Measurements from ENCODE around the gene MSL3. TPM values are rescaled to one million over a fixed set of nuclear protein-coding genes. Genes with fewer than 3 reads are reported as not detected.

Gene MSL3
- polyA plus RNA-seq, 3 donors: 65.5 to 105 (median 86.0) TPM

GRCh38 chrX:11791090-11791489, 33.1 kb downstream of the MSL3 start:
- Histone ChIP-seq H3K9ac (ENCODE audit: insufficient read depth, low read length, poor library complexity, severe bottlenecking) (no peak overlapping the region), H3K4me2 (replicated peaks; ENCODE audit: extremely low read depth, low read length, poor library complexity, severe bottlenecking) (no peak overlapping the region), H3K4me3 (replicated peaks in 1 of 3; ENCODE audit: low read depth in 2 of 3, low read length in 3 of 3) (no peak overlapping the region), H4K20me1 (ENCODE audit: insufficient read depth, low read length) (no peaks in the 10 kb centered on the region), H3K36me3 (replicated peaks in 1 of 2; ENCODE audit: control insufficient read depth in 1 of 2, insufficient read depth in 2 of 2, low read length in 2 of 2) (no peaks in the 10 kb centered on the region), H3K4me1 (ENCODE audit: control insufficient read depth in 1 of 2, insufficient read depth in 2 of 2, low read length in 2 of 2) (no peaks in the 10 kb centered on the region), H3K79me2 (ENCODE audit: insufficient read depth, low read length) (no peaks in the 10 kb centered on the region), H3K9me3 (replicated peaks in 1 of 2; ENCODE audit: control insufficient read depth in 1 of 2, insufficient read depth in 1 of 2, low read length in 2 of 2) (no peaks in the 10 kb centered on the region), H3K27ac (ENCODE audit: low read depth in 1 of 2, low read length in 2 of 2) (no peak overlapping the region), H3K27me3 (ENCODE audit: control insufficient read depth in 2 of 2, insufficient read depth in 2 of 2, low read length in 2 of 2) (no peaks in the 10 kb centered on the region), H2AFZ (ENCODE audit: insufficient read depth, low read depth, low read length, poor library complexity, severe bottlenecking) (no peak overlapping the region)
- TF ChIP-seq CTCF (IDR thresholded peaks at IDR 0.05): no peak
- Mint-ChIP-seq H3K36me3 (no peaks in the 10 kb centered on the region), H3K4me3 (no peak overlapping the region), H3K27ac (no peak overlapping the region), H3K27me3 (ENCODE audit: low read depth in 3 of 3) (peaks cover 3 to 13% (median 9%) of the 10 kb centered on the region in 3 donors), H3K9me3 (peaks cover 0 to 1% (median 0%) of the 10 kb centered on the region in 7 donors), H3K4me1 (peaks cover 9% of the 10 kb centered on the region)
- intact Hi-C loops (cut with micrococcal nuclease): no loop called here
- no peak for DNase-seq

GRCh38 chrX:11791537-11791936, 33.5 kb downstream of the MSL3 start:
- no peak overlapping the region for H3K27ac Mint-ChIP-seq

More at GRCh38 chrX:11791537-11791936, 33.5 kb downstream of the MSL3 start:
- no peaks in the 10 kb centered on the region for H3K79me2 ChIP-seq (ENCODE audit: insufficient read depth, low read length)
- no peaks in the 10 kb centered on the region for H3K36me3 ChIP-seq (replicated peaks in 1 of 2; ENCODE audit: control insufficient read depth in 1 of 2, insufficient read depth in 2 of 2, low read length in 2 of 2)
- no peak overlapping the region for H3K4me2 ChIP-seq (replicated peaks; ENCODE audit: extremely low read depth, low read length, poor library complexity, severe bottlenecking)
- H3K4me1 ChIP-seq (ENCODE audit: control insufficient read depth in 1 of 2, insufficient read depth in 2 of 2, low read length in 2 of 2): no peaks in the 10 kb centered on the region
- H3K27me3 Mint-ChIP-seq (ENCODE audit: low read depth in 3 of 3): peaks cover 3 to 13% (median 9%) of the 10 kb centered on the region in 3 donors
- no peaks in the 10 kb centered on the region for H3K36me3 Mint-ChIP-seq
- peaks cover 9% of the 10 kb centered on the region for H3K4me1 Mint-ChIP-seq
- H2AFZ ChIP-seq (ENCODE audit: insufficient read depth, low read depth, low read length, poor library complexity, severe bottlenecking): no peak overlapping the region
- no peak overlapping the region for H3K27ac ChIP-seq (ENCODE audit: low read depth in 1 of 2, low read length in 2 of 2)
- H3K4me3 ChIP-seq (replicated peaks in 1 of 3; ENCODE audit: low read depth in 2 of 3, low read length in 3 of 3): no peak overlapping the region
- H3K4me3 Mint-ChIP-seq: no peak overlapping the region
- H3K9me3 Mint-ChIP-seq: peaks cover 0 to 1% (median 0%) of the 10 kb centered on the region in 7 donors
- intact Hi-C loops (cut with micrococcal nuclease): no loop called here
- no peaks in the 10 kb centered on the region for H4K20me1 ChIP-seq (ENCODE audit: insufficient read depth, low read length)
- H3K9me3 ChIP-seq (replicated peaks in 1 of 2; ENCODE audit: control insufficient read depth in 1 of 2, insufficient read depth in 1 of 2, low read length in 2 of 2): no peaks in the 10 kb centered on the region
- WGBS (ENCODE audit: insufficient coverage): no CpG with 5 or more reads among the region's 1 CpG
- no peaks in the 10 kb centered on the region for H3K27me3 ChIP-seq (ENCODE audit: control insufficient read depth in 2 of 2, insufficient read depth in 2 of 2, low read length in 2 of 2)
- no peak for DNase-seq
- no peak for TF ChIP-seq CTCF (IDR thresholded peaks at IDR 0.05)
- no peak overlapping the region for H3K9ac ChIP-seq (ENCODE audit: insufficient read depth, low read length, poor library complexity, severe bottlenecking)
